HG02571 (cell line): ENCODE measurements around the gene SSH2.
"Not testable (repeated sequence)": the region's sequence is repeated elsewhere in the genome, so short reads cannot be mapped to it uniquely, and the experiment has no call there.

Experiments
- ATAC-seq: cut with Tn5 transposase; IDR thresholded peaks from one replicate; pipeline ENCODE4 v1.9.1; 2021; ENCODE audit warnings: mild to moderate bottlenecking, moderate library complexity; ENCODE audit not compliant: unreplicated experiment

The SSH2 gene

DNA sequence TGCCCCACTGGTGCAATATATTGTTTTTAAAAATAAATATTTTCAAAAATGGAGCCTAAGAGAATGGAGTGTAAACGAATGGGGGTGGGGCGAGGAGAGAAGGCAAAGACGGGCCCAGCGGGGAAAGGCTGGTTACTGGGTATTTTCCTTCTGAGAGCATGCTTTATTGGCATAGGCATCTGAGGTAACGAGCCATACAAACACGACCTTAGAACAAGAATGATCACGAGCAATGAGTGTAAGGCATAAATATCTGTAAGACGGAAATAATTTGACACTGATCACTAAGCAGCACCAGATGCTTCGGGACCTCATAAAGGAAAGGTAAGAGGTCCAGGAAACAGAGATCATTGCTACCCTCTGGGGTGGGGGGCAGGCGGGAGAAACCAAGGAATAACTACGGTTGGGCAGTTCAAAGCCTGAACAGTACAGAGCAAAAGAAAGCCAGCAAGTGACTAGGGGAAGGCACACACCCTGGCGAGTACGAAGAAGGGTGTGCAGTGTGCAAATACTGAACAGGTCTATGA is 959 bp downstream of the SSH2 start:
- no peak for ATAC-seq

GRCh38 chr17:29927546-29927945 is 2.5 kb downstream of the SSH2 start:
- ATAC-seq: no peak

- no peak for ATAC-seq
Measured at GRCh38 chr17:29924786-29925185, 5.2 kb downstream of the SSH2 start.

- no peak for ATAC-seq
Measured at GRCh38 chr17:29918922-29919856, 10.8 kb downstream of the SSH2 start.

- ATAC-seq: no peak
Measured at GRCh38 chr17:29918016-29918415, 12.0 kb downstream of the SSH2 start.

DNA sequence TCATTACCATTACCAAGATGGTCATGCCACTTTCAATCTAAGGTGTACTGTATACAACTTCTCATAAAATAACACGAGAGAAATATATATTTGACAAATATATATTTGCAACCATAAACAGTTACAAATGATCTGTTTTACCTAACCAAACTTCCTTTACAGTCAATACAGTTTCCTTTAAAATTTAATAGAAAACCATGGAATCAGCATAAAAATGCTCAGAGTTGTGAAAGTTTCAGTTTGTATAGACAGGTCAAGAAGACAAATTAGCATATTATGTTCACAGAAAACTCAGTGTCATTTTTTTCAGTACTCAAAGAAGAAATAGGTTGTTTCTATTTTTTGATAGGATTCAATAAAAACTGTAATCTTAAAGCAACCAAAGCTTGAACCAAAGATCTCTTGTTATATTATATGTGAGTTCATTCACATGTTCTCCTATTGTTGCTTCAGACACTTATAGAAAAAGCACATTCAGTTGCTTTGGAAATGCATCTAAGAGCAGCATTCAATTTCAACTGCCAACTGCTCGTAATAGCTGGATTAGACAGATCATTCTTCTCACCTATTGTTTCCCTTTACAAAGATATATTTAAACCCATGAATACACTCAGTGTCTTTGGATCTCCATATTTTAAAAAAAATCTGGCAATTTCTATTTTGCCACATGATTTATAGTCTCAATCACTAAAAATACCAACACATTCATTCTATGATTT is 15.1 kb downstream of the SSH2 start:
- ATAC-seq: no peak

DNA sequence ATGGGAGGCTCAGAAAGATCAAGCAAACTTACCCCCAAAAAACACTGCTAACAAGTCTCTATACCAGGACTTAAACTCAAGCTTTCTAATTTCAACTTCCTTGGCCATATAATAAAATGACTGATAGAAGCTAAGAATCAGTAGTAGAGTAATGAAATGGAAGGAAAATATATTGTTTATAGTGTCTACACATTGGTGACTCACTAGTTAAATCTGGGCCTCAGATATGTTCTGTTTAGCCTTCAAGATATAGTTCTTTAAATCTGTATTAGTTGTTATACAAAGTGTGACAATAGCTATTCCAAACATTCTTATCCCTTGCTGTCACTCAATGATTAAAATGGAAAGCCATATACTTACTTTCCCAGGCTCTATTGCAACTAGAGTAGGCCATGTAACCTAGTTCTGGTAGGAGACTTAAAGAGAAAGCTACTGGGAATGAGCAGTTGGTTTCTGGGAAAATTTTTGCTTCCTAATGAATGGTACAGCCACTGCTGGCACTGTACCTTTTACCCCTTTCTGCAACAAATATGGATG is 18.3 kb downstream of the SSH2 start:
- ATAC-seq: no peak

DNA sequence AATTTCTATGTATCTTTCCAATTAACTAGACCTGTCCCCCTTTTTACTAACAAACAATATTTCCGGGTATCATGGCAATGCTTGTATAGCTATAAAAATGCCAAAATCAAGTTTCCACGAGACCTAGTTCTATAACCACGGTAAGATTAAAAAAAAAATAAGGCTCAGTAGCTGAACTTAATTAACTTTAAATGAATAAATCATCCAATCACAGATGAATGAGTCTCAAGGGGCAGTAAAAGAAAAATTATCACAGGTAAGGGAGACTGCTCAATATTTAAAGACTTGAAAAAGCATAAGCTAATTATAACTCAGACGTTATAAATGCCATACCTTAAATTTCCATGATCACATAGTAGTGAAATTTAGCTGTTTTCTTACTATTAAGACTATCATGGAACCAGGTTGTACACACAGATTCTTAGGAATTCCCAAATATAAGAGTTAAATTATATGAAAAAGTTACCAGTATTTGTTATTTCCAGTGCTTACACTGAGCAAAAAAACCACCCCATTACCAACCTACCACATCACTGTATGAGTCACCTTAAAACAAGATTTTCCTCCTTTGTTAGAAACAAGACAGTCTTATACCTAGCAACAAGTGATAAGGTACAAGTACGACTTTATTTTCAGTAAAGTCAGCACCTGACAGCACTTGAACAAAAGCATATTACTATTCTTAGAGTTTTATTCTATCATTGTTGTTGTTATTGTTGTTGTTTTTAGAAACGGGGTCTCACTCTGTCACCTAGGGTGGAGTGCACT is 20.6 kb downstream of the SSH2 start:
- ATAC-seq: no peak

DNA sequence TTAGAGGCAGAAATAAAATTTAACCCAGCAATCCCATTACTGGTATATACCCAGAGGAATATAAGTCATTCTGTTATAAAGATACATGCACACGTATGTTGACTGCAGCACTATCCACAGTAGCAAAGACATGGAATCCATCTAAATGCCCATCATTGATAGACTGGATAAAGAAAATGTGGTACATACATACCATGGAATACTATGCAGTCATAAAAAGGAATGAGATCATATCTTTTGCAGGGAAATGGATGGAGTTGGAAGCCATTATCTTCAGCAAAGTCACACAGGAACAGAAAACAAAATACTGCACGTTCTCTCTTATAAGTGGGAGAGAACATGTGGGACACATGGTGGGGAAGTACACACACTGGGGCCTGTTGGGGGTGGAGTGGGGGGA is 23.1 kb downstream of the SSH2 start:
- no peak for ATAC-seq

DNA sequence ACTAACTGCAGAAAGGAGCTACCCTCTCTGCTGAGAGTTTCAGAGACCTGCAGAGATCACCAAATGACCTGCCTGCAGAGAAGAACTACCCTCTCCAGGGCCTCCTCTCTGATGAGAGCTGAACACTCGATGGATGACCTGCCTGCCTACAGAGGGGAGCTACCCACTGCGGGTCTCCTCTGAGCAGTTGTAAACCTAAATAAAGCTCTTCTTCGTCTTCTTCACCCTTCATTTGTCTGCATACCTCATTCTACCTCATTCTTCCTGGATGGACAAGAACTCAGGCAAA is 24.2 kb downstream of the SSH2 start:
- no peak for ATAC-seq

GRCh38 chr17:29905086-29905878 is 24.7 kb downstream of the SSH2 start:
- ATAC-seq: no peak

GRCh38 chr17:29903471-29903870 is 26.6 kb downstream of the SSH2 start:
- ATAC-seq: no peak

- not testable (repeated sequence) for ATAC-seq
Measured at GRCh38 chr17:29897136-29897535, 32.9 kb downstream of the SSH2 start.

- no peak for ATAC-seq
Measured at GRCh38 chr17:29892201-29892600, 37.8 kb downstream of the SSH2 start.

- no peak for ATAC-seq
Measured at GRCh38 chr17:29891131-29891530, 38.9 kb downstream of the SSH2 start.

DNA sequence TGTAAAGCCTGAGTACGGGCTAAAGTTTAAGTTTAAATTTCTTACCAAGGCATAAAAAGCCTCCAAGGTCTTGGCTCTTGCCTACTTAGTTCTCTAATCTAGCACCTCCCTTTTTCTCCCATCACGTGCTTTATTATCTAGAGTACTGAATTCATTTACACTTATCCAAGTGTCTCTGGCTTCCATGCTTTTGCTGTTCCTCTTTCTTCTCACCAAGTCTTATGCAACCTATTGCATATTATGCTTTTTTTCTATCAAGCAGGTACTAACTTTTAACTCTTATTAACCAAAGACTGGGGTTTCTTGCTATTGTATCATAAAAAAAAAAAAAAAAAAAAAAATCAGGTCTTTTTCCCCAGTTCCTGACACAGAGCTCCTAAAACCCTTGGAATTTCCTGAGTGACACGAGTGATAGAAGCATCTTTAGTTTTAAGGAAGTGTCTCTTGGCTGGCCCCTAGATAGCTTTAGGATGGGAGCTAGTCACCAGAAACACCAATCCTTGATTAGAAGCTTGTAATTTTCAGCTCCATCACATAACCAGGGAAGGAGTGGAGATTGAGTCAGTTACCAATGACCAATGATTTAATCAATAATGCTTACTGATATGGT is 44.9 kb downstream of the SSH2 start:
- no peak for ATAC-seq

DNA sequence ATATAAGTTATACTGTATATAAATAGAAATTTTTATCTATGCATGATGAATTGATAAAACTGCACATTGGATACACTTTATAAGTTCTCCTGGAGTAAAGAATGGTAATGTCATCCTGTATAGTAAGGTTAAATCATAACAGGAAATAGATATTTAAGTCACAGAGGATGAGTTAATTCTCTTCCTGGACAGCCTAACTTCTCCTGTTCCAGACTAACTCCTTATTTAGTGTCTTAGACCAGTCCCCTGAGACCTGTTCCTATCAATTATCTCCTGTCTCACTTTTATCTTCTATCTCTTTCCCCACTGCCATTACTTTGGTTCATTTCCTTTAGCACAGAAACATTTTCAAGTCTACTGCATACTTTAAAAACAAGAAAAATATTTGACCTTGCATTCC is 46.5 kb downstream of the SSH2 start:
- no peak for ATAC-seq

DNA sequence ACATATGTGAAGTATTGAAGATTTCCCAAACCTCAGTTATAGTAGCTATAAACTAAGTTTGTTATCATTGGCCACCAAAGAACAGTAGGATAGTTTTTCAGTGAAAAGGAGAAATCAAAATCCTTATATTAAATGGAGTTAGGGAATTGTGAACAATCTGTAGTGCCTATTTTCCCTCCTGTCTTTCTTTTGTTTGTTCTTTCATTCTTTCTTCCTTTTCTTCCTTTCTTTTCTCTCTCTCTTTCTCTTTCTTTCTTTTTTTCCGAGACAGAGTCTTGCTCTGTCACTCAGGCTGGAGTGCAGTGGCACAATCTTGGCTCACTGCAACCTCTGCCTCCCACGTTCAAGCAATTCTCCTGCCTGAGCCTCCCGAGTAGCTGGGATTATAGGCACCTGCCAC is 48.8 kb downstream of the SSH2 start:
- no peak for ATAC-seq

GRCh38 chr17:29880031-29880430 is 50.0 kb downstream of the SSH2 start:
- ATAC-seq: no peak
